Nephron (organoid): ENCODE results near the gene DGKQ.

Experiments used
- H3K27ac Mint-ChIP-seq, 3 experiments: 2 replicates each; pipeline ENCODE4 v1.8.0; 2020; ENCODE audit warnings: mixed read lengths in 3 of 3, mild to moderate bottlenecking in 2 of 3, moderate library complexity in 1 of 3
- H3K27me3 Mint-ChIP-seq: 2 replicates; pipeline ENCODE4 v1.8.0; 2021; ENCODE audit warnings: low read depth, mild to moderate bottlenecking, moderate library complexity, mixed read lengths
- H3K36me3 Mint-ChIP-seq: 2 replicates; pipeline ENCODE4 v1.8.0; 2020; ENCODE audit warnings: low read depth, mixed read lengths
- H3K4me1 Mint-ChIP-seq: 2 replicates; pipeline ENCODE4 v1.8.0; 2020; ENCODE audit warnings: mixed read lengths
- H3K4me3 Mint-ChIP-seq, 3 experiments: 2 replicates each; pipeline ENCODE4 v1.8.0; 2020; ENCODE audit warnings: mild to moderate bottlenecking in 3 of 3, mixed read lengths in 3 of 3, moderate library complexity in 2 of 3
- H3K9me3 Mint-ChIP-seq: 2 replicates; pipeline ENCODE4 v1.8.0; 2020; ENCODE audit warnings: mixed read lengths
- TF ChIP-seq, protein P1 (sequence below), 3 experiments: fragments of 200-600 bp; sonication (generic); IDR thresholded peaks; one replicate each; pipeline ENCODE4 v1.5.0; 2021; ENCODE audit warnings: antibody characterized with exemption in 3 of 3; ENCODE audit not compliant: unreplicated experiment in 3 of 3

The DGKQ gene

DNA sequence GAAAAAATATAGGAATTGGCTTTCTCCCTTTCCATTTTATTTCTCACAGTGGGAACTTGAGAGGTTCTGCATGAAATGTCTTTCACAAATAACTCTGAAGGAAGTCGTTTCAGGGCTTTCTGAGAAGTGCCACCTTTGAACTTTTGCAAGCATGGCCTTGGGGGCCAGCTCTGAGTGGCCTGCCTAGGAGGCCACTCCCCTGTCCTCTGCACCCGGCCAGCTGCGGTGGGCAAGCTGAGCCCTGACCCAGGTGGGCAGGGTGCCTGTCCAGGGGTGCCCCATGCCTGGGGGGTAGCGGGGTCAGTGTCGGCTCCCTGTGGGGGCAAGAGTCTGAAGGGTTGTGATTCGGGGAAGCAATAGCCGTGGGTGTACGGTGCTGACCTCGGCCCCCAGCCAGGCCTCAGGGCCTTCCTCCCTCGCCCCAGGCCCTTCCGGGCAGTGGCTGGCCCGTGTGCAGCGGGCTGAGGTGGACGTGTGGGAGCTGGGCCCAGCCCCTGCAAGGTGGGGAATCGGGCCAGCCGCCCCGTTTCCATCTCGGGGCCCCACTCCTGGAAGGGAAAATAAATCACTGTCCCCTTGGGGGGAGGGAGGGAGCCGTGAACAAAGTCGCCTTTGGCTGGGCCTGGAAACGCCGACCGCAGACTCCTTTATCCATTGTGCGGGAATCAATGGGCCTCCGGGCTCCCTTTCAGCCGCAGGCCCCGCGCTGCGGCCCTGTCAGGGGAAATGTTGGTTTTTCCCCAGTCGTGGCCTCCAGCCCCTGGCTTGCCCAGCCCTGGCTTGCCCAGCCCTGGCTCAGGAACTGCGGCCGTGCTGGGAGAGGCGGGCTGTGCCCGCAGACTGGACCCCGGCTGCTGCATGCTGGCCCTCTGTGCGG is 41.2 kb upstream of the DGKQ start:
- Mint-ChIP-seq H3K27me3 (peaks cover 6% of the 10 kb centered on the region), H3K9me3 (no peaks in the 10 kb centered on the region), H3K4me3 (peak overlapping the region; percentile 77 to 84 (median 84)), H3K27ac (peak overlapping the region; percentile 60 to 90 (median 79)), H3K4me1 (peaks cover 28% of the 10 kb centered on the region), H3K36me3 (peaks cover 5% of the 10 kb centered on the region)
- TF ChIP-seq, protein P1, sequence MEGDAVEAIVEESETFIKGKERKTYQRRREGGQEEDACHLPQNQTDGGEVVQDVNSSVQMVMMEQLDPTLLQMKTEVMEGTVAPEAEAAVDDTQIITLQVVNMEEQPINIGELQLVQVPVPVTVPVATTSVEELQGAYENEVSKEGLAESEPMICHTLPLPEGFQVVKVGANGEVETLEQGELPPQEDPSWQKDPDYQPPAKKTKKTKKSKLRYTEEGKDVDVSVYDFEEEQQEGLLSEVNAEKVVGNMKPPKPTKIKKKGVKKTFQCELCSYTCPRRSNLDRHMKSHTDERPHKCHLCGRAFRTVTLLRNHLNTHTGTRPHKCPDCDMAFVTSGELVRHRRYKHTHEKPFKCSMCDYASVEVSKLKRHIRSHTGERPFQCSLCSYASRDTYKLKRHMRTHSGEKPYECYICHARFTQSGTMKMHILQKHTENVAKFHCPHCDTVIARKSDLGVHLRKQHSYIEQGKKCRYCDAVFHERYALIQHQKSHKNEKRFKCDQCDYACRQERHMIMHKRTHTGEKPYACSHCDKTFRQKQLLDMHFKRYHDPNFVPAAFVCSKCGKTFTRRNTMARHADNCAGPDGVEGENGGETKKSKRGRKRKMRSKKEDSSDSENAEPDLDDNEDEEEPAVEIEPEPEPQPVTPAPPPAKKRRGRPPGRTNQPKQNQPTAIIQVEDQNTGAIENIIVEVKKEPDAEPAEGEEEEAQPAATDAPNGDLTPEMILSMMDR (IDR thresholded peaks at IDR 0.05; ENCODE audit: unreplicated experiment in 3 of 3), result no peak

GRCh38 chr4:1013225-1014073 is 40.1 kb upstream of the DGKQ start:
- H3K27me3 Mint-ChIP-seq, result peaks cover 14% of the 10 kb centered on the region
- peaks cover 5% of the 10 kb centered on the region for H3K36me3 Mint-ChIP-seq
- TF ChIP-seq, protein P1 (IDR thresholded peaks at IDR 0.05; ENCODE audit: unreplicated experiment in 3 of 3), result no peak
- peaks cover 27% of the 10 kb centered on the region for H3K4me1 Mint-ChIP-seq
- peak overlapping the region; percentile 77 to 84 (median 84) for H3K4me3 Mint-ChIP-seq
- H3K27ac Mint-ChIP-seq, result peak overlapping the region; percentile 60 to 90 (median 79)
- H3K9me3 Mint-ChIP-seq, result no peaks in the 10 kb centered on the region

DNA sequence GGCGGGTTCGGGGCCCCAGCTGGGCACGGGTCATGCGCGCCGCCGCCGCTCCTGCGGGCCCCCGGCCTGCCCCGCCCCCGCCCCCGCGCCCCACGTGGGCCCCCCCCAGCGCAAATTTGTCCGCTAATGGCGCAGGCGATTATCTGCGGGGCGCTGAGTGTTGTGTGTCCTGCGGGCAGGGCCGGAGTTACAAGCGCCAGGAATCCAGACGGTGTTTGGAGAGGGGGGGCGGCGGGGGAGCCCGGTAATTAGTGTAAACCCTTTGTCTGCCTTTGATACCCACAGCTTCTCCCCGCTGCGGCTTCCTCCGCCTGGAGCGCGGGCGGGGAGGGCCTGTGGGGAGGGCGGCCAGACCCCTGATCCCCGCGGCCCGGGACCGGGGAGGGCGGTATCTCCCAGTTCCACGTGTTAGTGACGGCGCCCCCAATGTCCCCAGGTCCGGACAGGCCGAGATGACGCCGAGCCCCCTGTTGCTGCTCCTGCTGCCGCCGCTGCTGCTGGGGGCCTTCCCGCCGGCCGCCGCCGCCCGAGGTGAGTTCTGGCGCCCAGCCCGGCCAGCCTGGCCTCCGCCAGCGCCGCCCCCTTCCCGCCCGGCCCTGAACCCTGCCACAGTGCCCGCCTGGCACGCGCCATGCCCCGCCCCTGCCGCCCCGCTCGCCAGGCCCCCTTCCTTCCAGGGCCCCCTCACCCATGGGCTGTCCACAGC is 38.8 kb upstream of the DGKQ start:
- Mint-ChIP-seq H3K27ac (no peak overlapping the region), H3K36me3 (peaks cover 5% of the 10 kb centered on the region), H3K4me1 (peaks cover 18% of the 10 kb centered on the region), H3K4me3 (peak overlapping the region; percentile 66 to 74 (median 73)), H3K27me3 (peaks cover 27% of the 10 kb centered on the region), H3K9me3 (peaks cover 3% of the 10 kb centered on the region)
- TF ChIP-seq, protein P1 (IDR thresholded peaks at IDR 0.05; ENCODE audit: unreplicated experiment in 3 of 3), result no peak

DNA sequence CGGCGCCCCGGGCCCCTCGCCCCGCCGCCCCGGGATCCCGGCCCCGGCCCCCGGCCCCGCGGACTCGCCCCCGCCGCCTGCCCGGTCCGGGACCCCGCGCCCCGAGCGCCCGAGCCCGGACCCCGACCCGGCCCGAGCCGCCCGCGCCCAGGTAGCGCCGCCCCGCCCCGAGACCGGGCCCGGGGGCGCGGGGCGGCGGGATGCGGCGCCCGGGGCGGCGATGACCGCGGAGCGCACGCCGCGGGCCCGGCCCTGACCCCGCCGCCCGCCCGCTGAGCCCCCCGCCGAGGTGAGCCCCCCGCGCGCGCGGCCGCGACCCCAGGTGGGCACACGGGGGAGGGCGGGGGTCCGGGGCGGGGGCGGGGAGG is 38.3 kb upstream of the DGKQ start:
- Mint-ChIP-seq H3K36me3 (peaks cover 5% of the 10 kb centered on the region), H3K4me1 (peaks cover 18% of the 10 kb centered on the region), H3K27me3 (peaks cover 32% of the 10 kb centered on the region), H3K9me3 (peaks cover 6% of the 10 kb centered on the region), H3K27ac (no peak overlapping the region), H3K4me3 (no peak overlapping the region)
- TF ChIP-seq, protein P1 (IDR thresholded peaks at IDR 0.05; ENCODE audit: unreplicated experiment in 3 of 3), result no peak

- peak within 1 kb of the TSS in 1 of 3 experiments; percentile 25 for H3K27ac Mint-ChIP-seq
- H3K27me3 Mint-ChIP-seq, result peaks cover 37% of the 10 kb centered on the region
- H3K4me3 Mint-ChIP-seq, result peak within 1 kb of the TSS; percentile 84 to 87 (median 85)
- H3K4me1 Mint-ChIP-seq, result peaks cover 18% of the 10 kb centered on the region
- H3K36me3 Mint-ChIP-seq, result peaks cover 5% of the 10 kb centered on the region
- TF ChIP-seq, protein P1 (IDR thresholded peaks at IDR 0.05; ENCODE audit: unreplicated experiment in 3 of 3), result no peak
- peaks cover 6% of the 10 kb centered on the region for H3K9me3 Mint-ChIP-seq
Observed at GRCh38 chr4:1011022-1011665, 37.8 kb upstream of the DGKQ start, which contains the start of gene FGFRL1. Gene FGFRL1, plus strand, starts transcription at chr4:1011626. Its CDS starts 860 bp downstream, at chr4:1012486.
